OCI-LY3 (cell line): ENCODE data around the gene PNMA6F.

Experiments used
- CTCF ChIP-seq: fragments of 200-600, 300-600 bp; sonication (generic); IDR thresholded peaks from 2 replicates; pipeline ENCODE4 v1.5.1; 2014; ENCODE audit warnings: antibody characterized with exemption, low read length, low read depth
- EZH2phosphoT487 ChIP-seq: fragments of 200-600 bp; shearing (Covaris generic); IDR thresholded peaks from 2 replicates; pipeline ENCODE4 v1.6.1; 2018; ENCODE audit warnings: antibody characterized with exemption, mixed run types, low read depth

GRCh38 chrX:153348421-153348820 lies 26.9 kb upstream of the PNMA6F start:
- TF ChIP-seq CTCF, result no peak
- no peak for TF ChIP-seq EZH2phosphoT487
